CD4-positive, CD25-positive, alpha-beta regulatory T cell (primary cell): ENCODE results near the gene STAT6. TPM values are rescaled to one million over a fixed set of nuclear protein-coding genes. Genes with fewer than 3 reads are reported as not detected.
A peak's percentile ranks its signal among the peaks of the same experiment; 100 is the strongest.

ENCODE experiments used
- ATAC-seq, 2 donors: fragments of 150-1000 bp; cut with Tn5 transposase; one replicate each; pipeline ENCODE4 v1.10.0; 2021; ENCODE audit warnings: low read depth in 2 of 2, moderate number of reproducible peaks in 2 of 2, moderate library complexity in 1 of 2
- DNase-seq, 3 donors: peaks; one replicate each; pipeline versions ENCODE4 v3.0.0 to v3.0.0-alpha.2; 2012 to 2022; ENCODE audit warnings: mixed read lengths in 1 of 3
- H3K27ac ChIP-seq: one replicate; pipeline ENCODE4 v1.7.0; 2013; ENCODE audit warnings: mild to moderate bottlenecking, low read length; ENCODE audit not compliant: insufficient read depth, poor library complexity, severe bottlenecking
- H3K27me3 ChIP-seq: one replicate; pipeline ENCODE4 v1.7.0; 2013; ENCODE audit warnings: low read length; ENCODE audit not compliant: control insufficient read depth, insufficient read depth
- H3K36me3 ChIP-seq: one replicate; pipeline ENCODE4 v1.7.0; 2013; ENCODE audit warnings: mild to moderate bottlenecking, low read length, moderate library complexity; ENCODE audit not compliant: control insufficient read depth, insufficient read depth
- H3K4me1 ChIP-seq: 2 replicates; pipeline ENCODE4 v1.7.0; 2013; ENCODE audit warnings: mild to moderate bottlenecking, low read length; ENCODE audit not compliant: insufficient read depth, control insufficient read depth, poor library complexity, severe bottlenecking
- H3K4me3 ChIP-seq: one replicate; pipeline ENCODE4 v1.7.0; 2013; ENCODE audit warnings: low read depth, mild to moderate bottlenecking, low read length, moderate library complexity
- H3K9me3 ChIP-seq, 2 experiments: 1 replicate in 1 of 2; 2 replicates in 1 of 2; pipeline ENCODE4 v1.7.0; 2013; ENCODE audit warnings: low read length in 2 of 2, mild to moderate bottlenecking in 1 of 2, moderate library complexity in 1 of 2; ENCODE audit not compliant: control insufficient read depth in 2 of 2
- H3K27ac Mint-ChIP-seq, 3 donors: one replicate each; pipeline ENCODE4 v1.8.0; 2020 to 2022; ENCODE audit warnings: mild to moderate bottlenecking in 3 of 3, mixed read lengths in 3 of 3, moderate library complexity in 2 of 3
- H3K27me3 Mint-ChIP-seq: one replicate; pipeline ENCODE4 v1.8.0; 2022; ENCODE audit warnings: mild to moderate bottlenecking, mixed read lengths
- H3K36me3 Mint-ChIP-seq: one replicate; pipeline ENCODE4 v1.8.0; 2020; ENCODE audit warnings: mixed read lengths
- H3K4me1 Mint-ChIP-seq, 4 donors: one replicate each; pipeline ENCODE4 v1.8.0; 2020 to 2022; ENCODE audit warnings: mixed read lengths in 4 of 4, mild to moderate bottlenecking in 1 of 4
- H3K4me3 Mint-ChIP-seq, 4 donors: one replicate each; pipeline ENCODE4 v1.8.0; 2020 to 2022; ENCODE audit warnings: mild to moderate bottlenecking in 4 of 4, mixed read lengths in 4 of 4, moderate library complexity in 3 of 4
- H3K9me3 Mint-ChIP-seq, 7 donors: one replicate each; pipeline ENCODE4 v1.8.0; 2020 to 2022; ENCODE audit warnings: mixed read lengths in 7 of 7, mild to moderate bottlenecking in 3 of 7, moderate library complexity in 2 of 7
- polyA plus RNA-seq, 4 donors: library from polyadenylated mRNA; unstranded; fragments of 300-500 nt; fragmentation: Illumina TruSeq; gene quantifications; one replicate each; pipeline ENCODE4 v1.2.3, GENCODE V29; 2021
- total RNA-seq: library from RNA; stranded (reverse); gene quantifications from one replicate; pipeline ENCODE4 v1.2.3, GENCODE V29; 2022

The STAT6 gene
- total and polyA plus RNA-seq, 5 donors from 2014 or later: 69.2 to 215 (median 77.5) TPM

DNA sequence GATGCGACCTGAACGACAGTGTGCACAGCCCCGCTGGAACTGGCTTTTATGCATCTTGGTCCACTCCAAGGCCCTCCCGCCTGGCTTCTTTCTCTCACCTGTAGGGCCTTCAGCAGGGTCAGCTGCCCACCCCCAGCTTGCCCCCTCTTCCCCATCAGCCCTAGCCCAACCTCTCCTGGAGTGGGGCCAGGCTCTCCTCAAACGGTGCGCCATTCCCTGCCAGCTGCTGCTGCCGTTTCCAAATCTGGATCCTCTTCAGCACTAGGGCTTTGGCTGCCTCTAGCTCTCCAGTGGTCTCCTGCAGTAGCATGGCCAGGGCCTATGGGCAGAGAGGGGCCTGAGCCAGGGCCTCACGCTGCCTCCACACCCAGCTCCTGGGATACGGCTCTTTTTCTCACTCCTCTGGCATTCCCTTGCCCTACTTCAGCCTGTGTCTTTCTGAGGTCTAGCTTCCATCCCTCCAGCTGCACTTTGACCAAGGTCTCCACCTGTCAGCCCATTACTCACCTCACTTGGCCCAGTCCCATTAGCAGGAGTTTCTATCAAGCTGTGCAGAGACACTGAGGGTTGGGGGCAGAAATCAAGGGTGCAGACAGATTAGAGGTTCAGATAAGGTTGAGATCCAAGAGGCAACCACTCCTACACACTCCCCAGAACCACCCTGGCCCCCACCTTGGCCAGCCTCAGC is 5.0 kb downstream of the STAT6 start:
- no peaks in the 10 kb centered on the region for H3K27me3 ChIP-seq
- no peaks in the 10 kb centered on the region for H3K9me3 ChIP-seq
- H3K27me3 Mint-ChIP-seq: peaks cover 3% of the 10 kb centered on the region
- H3K9me3 Mint-ChIP-seq: peaks cover 0 to under 1% (median 0%) of the 10 kb centered on the region in 7 donors
- peaks cover 35% of the 10 kb centered on the region for H3K4me1 ChIP-seq
- ATAC-seq (no peak), DNase-seq (no peak)
- peak overlapping the region; percentile 36 to 85 (median 58) for H3K27ac Mint-ChIP-seq
- peaks cover 16% of the 10 kb centered on the region for H3K36me3 Mint-ChIP-seq
- H3K4me1 Mint-ChIP-seq: peaks cover 0 to 54% (median 31%) of the 10 kb centered on the region in 4 donors
- peak overlapping the region in 1 of 4 donors; percentile 79 for H3K4me3 Mint-ChIP-seq
- H3K4me3 ChIP-seq: no peak overlapping the region
- no peak overlapping the region for H3K27ac ChIP-seq
- H3K36me3 ChIP-seq: peaks cover 59% of the 10 kb centered on the region

DNA sequence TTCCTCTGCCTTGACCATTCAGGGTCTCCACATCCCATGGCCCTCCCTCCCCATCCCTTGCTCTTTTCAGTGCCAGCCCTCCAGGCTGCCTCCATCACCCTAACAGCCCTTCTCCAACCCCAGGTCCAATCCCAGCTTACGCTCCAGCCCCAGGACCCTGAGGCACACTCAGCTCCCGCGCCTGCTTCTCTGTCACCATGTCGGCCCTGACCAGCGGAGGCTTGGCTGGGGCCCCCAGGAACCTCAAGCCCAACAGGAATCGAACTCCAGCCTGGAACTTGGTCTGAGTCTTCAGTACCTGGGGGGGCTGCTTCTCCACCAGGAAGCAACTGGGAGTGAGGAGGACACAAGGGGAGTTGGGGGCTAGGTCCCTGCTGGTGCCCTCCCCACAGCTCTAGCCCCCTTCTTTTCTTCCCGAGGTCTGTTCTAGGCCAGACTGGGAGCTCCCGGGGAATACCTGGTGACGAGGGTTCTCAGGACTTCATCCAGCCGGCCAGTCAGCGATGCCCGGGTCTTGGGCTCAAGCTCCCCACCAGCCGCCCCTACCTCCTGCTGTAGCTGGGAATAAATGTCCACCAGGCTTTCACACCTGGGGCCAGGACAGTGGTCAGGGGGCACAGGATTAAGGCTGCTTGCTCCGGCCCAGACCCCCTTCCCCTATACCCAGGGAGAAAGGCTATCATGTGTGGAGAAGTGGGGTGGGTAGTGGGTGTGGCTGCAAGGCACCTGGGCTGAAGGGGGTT is 6.0 kb downstream of the STAT6 start:
- Mint-ChIP-seq H3K9me3 (no peaks in the 10 kb centered on the region), H3K27me3 (no peaks in the 10 kb centered on the region), H3K27ac (peak overlapping the region in 2 of 3 donors; percentile 69 to 94), H3K36me3 (peaks cover 20% of the 10 kb centered on the region), H3K4me1 (peaks cover 0 to 56% (median 29%) of the 10 kb centered on the region in 4 donors), H3K4me3 (no peak overlapping the region)
- no peak for DNase-seq
- no peaks in the 10 kb centered on the region for H3K27me3 ChIP-seq
- no peaks in the 10 kb centered on the region for H3K9me3 ChIP-seq
- no peak overlapping the region for H3K27ac ChIP-seq
- ATAC-seq: no peak
- H3K4me1 ChIP-seq: peaks cover 25% of the 10 kb centered on the region
- peaks cover 60% of the 10 kb centered on the region for H3K36me3 ChIP-seq
- no peak overlapping the region for H3K4me3 ChIP-seq

DNA sequence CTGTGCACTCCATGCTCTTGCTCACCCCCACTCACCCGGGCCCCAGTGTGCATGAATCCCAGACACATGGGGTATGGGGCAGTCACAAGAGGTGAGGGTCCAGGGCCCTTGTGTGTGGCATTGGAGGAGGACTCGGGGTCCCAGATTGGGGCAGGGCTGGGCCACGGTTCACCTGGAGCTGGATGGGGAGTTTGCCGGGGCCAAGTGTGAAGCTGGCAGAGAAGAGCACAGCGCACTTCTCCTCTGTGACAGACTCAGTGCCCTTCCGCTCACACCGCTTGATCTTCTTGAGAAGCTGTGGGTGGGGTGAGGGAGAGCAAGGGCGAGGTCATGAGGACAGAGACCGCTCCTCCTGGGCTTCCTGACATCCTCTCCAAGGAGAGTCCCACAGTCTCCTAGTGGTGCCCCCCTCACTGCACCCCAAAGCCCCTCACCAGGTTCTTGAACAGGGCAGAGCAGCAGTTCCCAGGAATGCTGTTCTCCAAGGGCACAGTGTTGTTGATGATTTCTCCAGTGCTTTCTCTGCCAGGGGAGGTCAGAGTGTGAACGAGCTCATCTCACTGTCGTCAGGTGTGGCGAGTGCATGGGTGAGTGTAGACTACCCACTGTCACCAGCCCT is 6.8 kb downstream of the STAT6 start:
- peaks cover 68% of the 10 kb centered on the region for H3K36me3 ChIP-seq
- H3K9me3 Mint-ChIP-seq: no peaks in the 10 kb centered on the region

DNA sequence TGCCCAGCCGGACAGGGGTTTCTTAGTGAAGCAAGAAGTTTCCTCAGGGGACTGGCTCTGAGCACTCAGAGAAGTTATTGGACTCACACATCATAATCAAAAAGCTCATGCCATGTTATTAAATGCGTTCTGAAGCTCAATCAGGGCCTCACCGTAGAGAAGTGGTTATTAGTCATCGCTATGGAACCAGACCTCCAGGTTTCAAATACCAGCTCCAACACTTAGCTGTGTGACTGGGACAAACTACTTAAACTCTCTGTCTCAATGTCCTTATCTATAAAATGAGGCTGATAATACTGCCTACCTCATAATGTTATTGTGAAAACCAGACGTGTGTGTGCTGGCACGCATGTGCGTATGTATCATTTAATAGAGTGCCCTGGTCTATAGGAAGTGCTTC is 7.3 kb downstream of the STAT6 start:
- H3K36me3 ChIP-seq: peaks cover 73% of the 10 kb centered on the region
- Mint-ChIP-seq H3K4me1 (peaks cover 0 to 52% (median 20%) of the 10 kb centered on the region in 4 donors), H3K27ac (no peak overlapping the region), H3K9me3 (no peaks in the 10 kb centered on the region), H3K36me3 (peaks cover 32% of the 10 kb centered on the region), H3K27me3 (no peaks in the 10 kb centered on the region), H3K4me3 (no peak overlapping the region)
- H3K9me3 ChIP-seq: no peaks in the 10 kb centered on the region
- no peak overlapping the region for H3K27ac ChIP-seq
- ATAC-seq (no peak), DNase-seq (no peak)
- no peak overlapping the region for H3K4me3 ChIP-seq
- peaks cover 14% of the 10 kb centered on the region for H3K4me1 ChIP-seq
- H3K27me3 ChIP-seq: no peaks in the 10 kb centered on the region

More for the DNA sequence above, 6.8 kb downstream of the STAT6 start:
- Histone ChIP-seq H3K27ac (no peak overlapping the region), H3K9me3 (no peaks in the 10 kb centered on the region), H3K27me3 (no peaks in the 10 kb centered on the region), H3K4me1 (peaks cover 17% of the 10 kb centered on the region), H3K4me3 (no peak overlapping the region)
- Mint-ChIP-seq H3K27ac (peak overlapping the region in 2 of 3 donors; percentile 69 to 94), H3K4me1 (peaks cover 0 to 53% (median 22%) of the 10 kb centered on the region in 4 donors), H3K36me3 (peaks cover 27% of the 10 kb centered on the region), H3K4me3 (no peak overlapping the region), H3K27me3 (no peaks in the 10 kb centered on the region)
- no peak for ATAC-seq
- DNase-seq: no peak

DNA sequence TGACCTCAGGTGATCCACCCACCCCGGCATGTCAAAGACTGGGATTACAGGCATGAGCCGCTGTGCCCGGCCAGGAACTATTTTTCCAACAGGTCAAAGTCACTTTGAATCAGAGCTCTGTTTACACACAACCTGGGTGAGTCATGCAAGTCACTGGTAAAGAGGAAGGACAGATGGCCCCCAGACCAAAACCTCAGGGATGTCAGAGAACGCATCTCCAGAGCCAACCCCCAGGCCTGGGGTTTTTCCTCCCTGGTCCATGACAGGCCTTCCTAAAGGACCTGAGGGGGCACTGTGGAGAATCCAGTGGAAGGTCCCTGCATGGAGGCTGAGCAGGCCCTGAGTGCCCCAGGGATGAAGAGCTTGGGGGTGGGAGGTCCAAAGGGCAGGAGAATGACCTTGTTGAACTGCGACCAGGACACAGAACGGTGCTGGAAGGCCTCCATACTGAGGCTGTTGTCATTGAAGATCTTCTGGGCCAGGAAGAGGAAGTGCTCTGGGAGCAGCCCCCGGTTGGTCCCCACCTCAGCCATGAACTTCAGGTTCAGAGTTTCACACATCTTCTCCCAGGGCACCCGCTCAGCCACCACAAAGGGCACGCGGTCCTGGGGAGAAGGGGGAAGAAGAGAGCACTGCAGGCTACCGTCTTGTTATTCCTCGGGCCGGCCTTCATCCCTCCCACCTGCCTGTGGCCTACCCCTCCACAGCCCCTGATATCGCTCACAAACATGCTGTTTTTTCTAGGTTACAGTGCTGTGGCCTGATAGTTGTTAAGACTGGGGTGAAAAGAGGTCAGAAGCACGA is 9.1 kb downstream of the STAT6 start:
- Mint-ChIP-seq H3K36me3 (peaks cover 33% of the 10 kb centered on the region), H3K27me3 (no peaks in the 10 kb centered on the region), H3K27ac (peak overlapping the region in 1 of 3 donors; percentile 41), H3K9me3 (no peaks in the 10 kb centered on the region), H3K4me3 (no peak overlapping the region), H3K4me1 (peaks cover 3 to 40% (median 9%) of the 10 kb centered on the region in 4 donors)
- DNase-seq (no peak), ATAC-seq (no peak)
- no peaks in the 10 kb centered on the region for H3K4me1 ChIP-seq
- H3K27ac ChIP-seq: peak overlapping the region; percentile 19
- H3K27me3 ChIP-seq: no peaks in the 10 kb centered on the region
- peaks cover 74% of the 10 kb centered on the region for H3K36me3 ChIP-seq
- no peak overlapping the region for H3K4me3 ChIP-seq
- no peaks in the 10 kb centered on the region for H3K9me3 ChIP-seq

DNA sequence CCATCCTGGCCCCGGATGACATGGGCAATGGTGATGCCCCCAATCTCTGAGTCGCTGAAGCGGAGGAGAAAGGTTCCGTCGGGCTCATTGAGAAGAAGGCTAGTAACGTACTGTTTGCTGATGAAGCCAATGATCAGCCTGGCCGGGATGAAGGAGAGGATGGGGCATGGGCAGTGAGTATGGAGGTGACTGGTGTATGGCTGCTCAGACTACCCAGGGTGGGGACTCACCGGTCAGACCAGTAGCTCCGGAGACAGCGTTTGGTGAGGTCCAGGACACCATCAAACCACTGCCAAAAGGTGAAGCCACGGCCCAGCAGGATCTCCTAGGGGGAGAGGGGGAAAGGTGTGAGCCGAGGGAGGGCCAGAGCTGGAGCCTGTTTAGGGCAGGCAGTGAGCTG is 11.4 kb downstream of the STAT6 start:
- Mint-ChIP-seq H3K27ac (peak overlapping the region; percentile 41 to 78 (median 56)), H3K4me3 (no peak overlapping the region), H3K36me3 (peaks cover 26% of the 10 kb centered on the region), H3K27me3 (no peaks in the 10 kb centered on the region), H3K9me3 (no peaks in the 10 kb centered on the region), H3K4me1 (peaks cover 4 to 36% (median 9%) of the 10 kb centered on the region in 4 donors)
- Histone ChIP-seq H3K27me3 (no peaks in the 10 kb centered on the region), H3K4me3 (no peak overlapping the region), H3K4me1 (no peaks in the 10 kb centered on the region), H3K27ac (no peak overlapping the region), H3K36me3 (peaks cover 70% of the 10 kb centered on the region), H3K9me3 (no peaks in the 10 kb centered on the region)
- DNase-seq (no peak), ATAC-seq (no peak)

DNA sequence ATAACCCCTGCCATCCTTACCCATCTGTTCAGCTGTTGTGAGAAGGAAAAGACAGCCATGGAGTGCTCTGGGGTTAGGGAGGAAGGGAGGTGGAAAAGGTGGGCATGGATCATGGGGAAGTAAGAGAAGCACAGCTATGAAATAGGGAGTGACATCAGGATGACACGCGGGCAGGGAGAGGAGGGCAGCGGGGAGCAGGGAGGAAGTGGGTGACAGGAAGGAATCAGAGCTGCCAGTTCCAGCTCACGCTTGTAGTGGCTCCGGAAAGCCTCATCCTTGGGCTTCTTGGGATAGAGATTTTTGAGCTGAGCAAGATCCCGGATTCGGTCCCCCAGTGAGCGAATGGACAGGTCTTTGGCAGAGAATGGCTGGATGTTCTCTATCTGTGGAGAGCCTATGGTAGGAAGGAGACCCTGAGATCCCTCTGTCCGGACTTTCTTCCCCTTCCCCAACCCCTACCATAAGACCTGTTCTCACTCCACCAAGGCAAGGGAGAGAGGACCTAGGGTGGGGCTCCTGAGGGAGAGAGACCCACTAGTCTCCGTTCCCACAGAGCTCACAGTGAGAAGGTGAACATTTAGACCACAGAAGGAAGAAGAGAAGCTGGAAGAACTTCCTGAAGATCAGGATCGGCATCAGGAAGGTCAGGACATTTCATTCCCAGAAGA is 12.0 kb downstream of the STAT6 start:
- H3K27me3 Mint-ChIP-seq: no peaks in the 10 kb centered on the region
- H3K27ac Mint-ChIP-seq: peak overlapping the region; percentile 20 to 78 (median 44)
- no peak for DNase-seq
- Histone ChIP-seq H3K9me3 (no peaks in the 10 kb centered on the region), H3K36me3 (peaks cover 64% of the 10 kb centered on the region), H3K27ac (no peak overlapping the region), H3K4me1 (peaks cover under 1% of the 10 kb centered on the region), H3K4me3 (no peak overlapping the region), H3K27me3 (no peaks in the 10 kb centered on the region)
- H3K4me3 Mint-ChIP-seq: no peak overlapping the region
- peaks cover 4 to 41% (median 9%) of the 10 kb centered on the region in 4 donors for H3K4me1 Mint-ChIP-seq
- H3K9me3 Mint-ChIP-seq: no peaks in the 10 kb centered on the region
- no peak for ATAC-seq
- peaks cover 26% of the 10 kb centered on the region for H3K36me3 Mint-ChIP-seq
